SU-DHL-6 (cell line): ENCODE data around the gene AKR1D1.

ENCODE experiments used
- H2AFZ ChIP-seq: fragments of 200-600 bp; sonication (generic); 2 replicates; pipeline ENCODE4 v1.6.1; 2014; ENCODE audit warnings: low read depth, mild to moderate bottlenecking, moderate library complexity, mixed read lengths, antibody characterized with exemption, low read length; ENCODE audit not compliant: severe bottlenecking
- H3F3A ChIP-seq: fragments of 200-600 bp; shearing (Covaris generic); 2 replicates; pipeline ENCODE4 v1.6.0; 2016; ENCODE audit warnings: antibody characterized with exemption, mild to moderate bottlenecking; ENCODE audit not compliant: insufficient read depth
- H3K27ac ChIP-seq: fragments of 200-600 bp; sonication (generic); 2 replicates; pipeline ENCODE4 v1.5.1; 2016; ENCODE audit warnings: low read depth, mild to moderate bottlenecking, low read length, moderate library complexity, mixed read lengths
- H3K27me3 ChIP-seq: fragments of 200-600 bp; sonication (generic), shearing (Covaris generic); 2 replicates; pipeline ENCODE4 v1.6.0; 2014; ENCODE audit warnings: mild to moderate bottlenecking, low read length
- H3K36me3 ChIP-seq: fragments of 200-600 bp; sonication (generic); 2 replicates; pipeline ENCODE4 v1.6.1; 2014; ENCODE audit warnings: mild to moderate bottlenecking, low read length, mixed read lengths
- H3K4me2 ChIP-seq: fragments of 300-600, 200-600 bp; shearing (Covaris generic), sonication (generic); 2 replicates; pipeline ENCODE4 v1.6.0; 2014; ENCODE audit warnings: low read length, low read depth, mild to moderate bottlenecking; ENCODE audit not compliant: poor library complexity, severe bottlenecking
- H3K4me3 ChIP-seq: fragments of 200-600 bp; sonication (generic); 2 replicates; pipeline ENCODE4 v1.5.1; 2014; ENCODE audit warnings: antibody characterized with exemption, low read length, mild to moderate bottlenecking, mixed read lengths; ENCODE audit not compliant: insufficient read depth, poor library complexity, severe bottlenecking
- H3K79me2 ChIP-seq: fragments of 200-600 bp; sonication (generic); 2 replicates; pipeline ENCODE4 v1.6.1; 2014; ENCODE audit warnings: mild to moderate bottlenecking, low read length, moderate library complexity; ENCODE audit not compliant: insufficient read depth
- H3K9ac ChIP-seq: fragments of 200-600 bp; sonication (generic); 2 replicates; pipeline ENCODE4 v1.7.0; 2014; ENCODE audit warnings: mild to moderate bottlenecking, low read length
- H3K9me2 ChIP-seq: fragments of 200-600 bp; sonication (generic); replicated peaks from 2 replicates; pipeline ENCODE4 v1.6.1; 2014; ENCODE audit warnings: low read length; ENCODE audit not compliant: insufficient read depth
- H3K9me3 ChIP-seq: fragments of 200-600 bp; sonication (generic); 2 replicates; pipeline ENCODE4 v1.6.1; 2014; ENCODE audit warnings: low read length, mixed read lengths; ENCODE audit not compliant: insufficient read depth
- H4K20me1 ChIP-seq: fragments of 200-600 bp; sonication (generic); 2 replicates; pipeline ENCODE4 v1.6.1; 2014; ENCODE audit warnings: low read depth, mild to moderate bottlenecking, antibody characterized with exemption, low read length, moderate library complexity, mixed read lengths
- CTCF ChIP-seq: fragments of 200-600 bp; sonication (generic); IDR thresholded peaks from one replicate; pipeline ENCODE4 v1.5.1; 2017; ENCODE audit warnings: antibody characterized with exemption, mild to moderate bottlenecking, low read length, moderate library complexity; ENCODE audit not compliant: insufficient read depth, poor library complexity, severe bottlenecking
- EZH2phosphoT487 ChIP-seq: fragments of 200-600 bp; sonication (generic), shearing (Covaris generic); conservative IDR thresholded peaks from 2 replicates; pipeline ENCODE4 v1.6.1; 2018; ENCODE audit warnings: mild to moderate bottlenecking, antibody characterized with exemption, low read length, moderate library complexity, mixed read lengths

AKR1D1 gene

GRCh38 chr7:138105221-138105620, 29.0 kb downstream of the AKR1D1 start:
- Histone ChIP-seq H3K4me3 (no peak overlapping the region), H4K20me1 (no peaks in the 10 kb centered on the region), H3K4me2 (no peak overlapping the region), H3K79me2 (no peaks in the 10 kb centered on the region), H3K36me3 (no peaks in the 10 kb centered on the region), H3K9me2 (no peaks in the 10 kb centered on the region), H3K9ac (no peak overlapping the region), H3K27me3 (no peaks in the 10 kb centered on the region), H2AFZ (no peak overlapping the region), H3K27ac (no peak overlapping the region), H3F3A (no peaks in the 10 kb centered on the region), H3K9me3 (no peaks in the 10 kb centered on the region)
- TF ChIP-seq EZH2phosphoT487 = no peak
- no peak for TF ChIP-seq CTCF

GRCh38 chr7:138115047-138115446, 38.8 kb downstream of the AKR1D1 start:
- TF ChIP-seq EZH2phosphoT487 (no peak), CTCF (no peak)
- no peaks in the 10 kb centered on the region for H3F3A ChIP-seq
- no peak overlapping the region for H3K9ac ChIP-seq
- no peak overlapping the region for H2AFZ ChIP-seq
- no peaks in the 10 kb centered on the region for H3K27me3 ChIP-seq
- no peaks in the 10 kb centered on the region for H3K9me2 ChIP-seq
- H3K79me2 ChIP-seq = no peaks in the 10 kb centered on the region
- no peaks in the 10 kb centered on the region for H4K20me1 ChIP-seq
- H3K4me2 ChIP-seq = no peak overlapping the region
- no peaks in the 10 kb centered on the region for H3K36me3 ChIP-seq
- H3K27ac ChIP-seq = no peak overlapping the region
- H3K9me3 ChIP-seq = no peaks in the 10 kb centered on the region
- H3K4me3 ChIP-seq = no peak overlapping the region

- H3K36me3 ChIP-seq = no peaks in the 10 kb centered on the region
- H3K9me2 ChIP-seq = no peaks in the 10 kb centered on the region
- no peak overlapping the region for H2AFZ ChIP-seq
- H4K20me1 ChIP-seq = no peaks in the 10 kb centered on the region
- no peaks in the 10 kb centered on the region for H3K9me3 ChIP-seq
- H3K9ac ChIP-seq = no peak overlapping the region
- no peaks in the 10 kb centered on the region for H3K27me3 ChIP-seq
- TF ChIP-seq CTCF (no peak), EZH2phosphoT487 (no peak)
- no peak overlapping the region for H3K4me2 ChIP-seq
- H3K4me3 ChIP-seq = no peak overlapping the region
- H3K27ac ChIP-seq = no peak overlapping the region
- H3F3A ChIP-seq = no peaks in the 10 kb centered on the region
- no peaks in the 10 kb centered on the region for H3K79me2 ChIP-seq
Measured at GRCh38 chr7:138116141-138116540, 39.9 kb downstream of the AKR1D1 start.
